Fibroblast of the aortic adventitia (primary cell): ENCODE results near the gene LGI1. TPM values are rescaled to one million over a fixed set of nuclear protein-coding genes. Genes with fewer than 3 reads are reported as not detected.
A peak's percentile ranks its signal among the peaks of the same experiment; 100 is the strongest.

ENCODE experiments used
- DNase-seq: peaks from one replicate; pipeline ENCODE4 v3.0.0-alpha.2; 2010; ENCODE audit warnings: low read depth
- H3K4me3 ChIP-seq: 2 replicates; pipeline ENCODE4 v1.5.1; 2011; ENCODE audit warnings: low read depth, mild to moderate bottlenecking, control low read depth, low read length, moderate library complexity
- CTCF ChIP-seq: IDR thresholded peaks from 2 replicates; pipeline ENCODE4 v1.5.1; 2011; ENCODE audit warnings: mild to moderate bottlenecking, low read length, control low read depth, inconsistent platforms; ENCODE audit not compliant: insufficient read depth
- total RNA-seq: library from RNA; depleted of rRNA; stranded (reverse); fragments of >200 nt; gene quantifications from 2 replicates; pipeline ENCODE4 v1.2.3, GENCODE V29; 2012; ENCODE audit warnings: low replicate concordance

Gene LGI1
- total RNA-seq, 1 donor = 0.18 TPM

GRCh38 chr10:93807371-93807770, 49.6 kb downstream of the LGI1 start:
- H3K4me3 ChIP-seq = no peak overlapping the region
- TF ChIP-seq CTCF = no peak
- no peak for DNase-seq

GRCh38 chr10:93812659-93813338, 55.1 kb downstream of the LGI1 start:
- no peak for TF ChIP-seq CTCF
- no peak for DNase-seq
- no peak overlapping the region for H3K4me3 ChIP-seq

- no peak overlapping the region for H3K4me3 ChIP-seq
- peak; percentile 52 for DNase-seq
- peak; percentile 74 for TF ChIP-seq CTCF
Measured at GRCh38 chr10:93813507-93814465, 56.0 kb downstream of the LGI1 start.

GRCh38 chr10:93815304-93816096, 57.8 kb downstream of the LGI1 start:
- peak; percentile 30 for DNase-seq

GRCh38 chr10:93816123-93816747, 58.5 kb downstream of the LGI1 start:
- H3K4me3 ChIP-seq = peak overlapping the region; percentile 29

More at GRCh38 chr10:93815304-93816096, 57.8 kb downstream of the LGI1 start:
- H3K4me3 ChIP-seq = no peak overlapping the region
- no peak for TF ChIP-seq CTCF

More at GRCh38 chr10:93816123-93816747, 58.5 kb downstream of the LGI1 start:
- TF ChIP-seq CTCF = peak; percentile 81
- DNase-seq = peak; percentile 78
